ENCODE results near the gene JMJD1C.

Gene JMJD1C

GRCh38 chr10:63414481-63415260 is 51.1 kb downstream of the JMJD1C start:
- Histone ChIP-seq H3K27ac (no peak overlapping the region), H2AFZ (no peak overlapping the region), H3K9me3 (ENCODE audit: control insufficient read depth, low read length) (no peaks in the 10 kb centered on the region), H3K4me1 (peaks cover 6% of the 10 kb centered on the region), H3K79me2 (peaks cover 36% of the 10 kb centered on the region), H3K4me3 (ENCODE audit: low read depth, low read length) (no peak overlapping the region), H3K36me3 (ENCODE audit: control insufficient read depth, insufficient read depth, low read length) (no peaks in the 10 kb centered on the region), H3K4me2 (ENCODE audit: low read length) (no peak overlapping the region), H3K27me3 (ENCODE audit: control insufficient read depth, insufficient read depth, low read length) (no peaks in the 10 kb centered on the region), H3K9ac (no peak overlapping the region)
- TF ChIP-seq CTCF (IDR thresholded peaks at IDR 0.05): no peak

- TF ChIP-seq CTCF (IDR thresholded peaks at IDR 0.05): no peak
- H3K4me2 ChIP-seq (ENCODE audit: low read length): no peak overlapping the region
- no peaks in the 10 kb centered on the region for H3K9me3 ChIP-seq (ENCODE audit: control insufficient read depth, low read length)
- no peak overlapping the region for H2AFZ ChIP-seq
- H3K36me3 ChIP-seq (ENCODE audit: control insufficient read depth, insufficient read depth, low read length): no peaks in the 10 kb centered on the region
- H3K79me2 ChIP-seq: peaks cover 29% of the 10 kb centered on the region
- H3K27me3 ChIP-seq (ENCODE audit: control insufficient read depth, insufficient read depth, low read length): no peaks in the 10 kb centered on the region
- H3K4me3 ChIP-seq (ENCODE audit: low read depth, low read length): no peak overlapping the region
- peaks cover 6% of the 10 kb centered on the region for H3K4me1 ChIP-seq
- no peak overlapping the region for H3K27ac ChIP-seq
- no peak overlapping the region for H3K9ac ChIP-seq
Observed at GRCh38 chr10:63413429-63413828, 52.3 kb downstream of the JMJD1C start.

- H3K4me3 ChIP-seq (ENCODE audit: low read depth, low read length): no peak overlapping the region
- H3K27ac ChIP-seq: no peak overlapping the region
- no peak for TF ChIP-seq CTCF (IDR thresholded peaks at IDR 0.05)
- H3K9ac ChIP-seq: no peak overlapping the region
- H3K27me3 ChIP-seq (ENCODE audit: control insufficient read depth, insufficient read depth, low read length): no peaks in the 10 kb centered on the region
- H3K79me2 ChIP-seq: peaks cover 17% of the 10 kb centered on the region
- H3K9me3 ChIP-seq (ENCODE audit: control insufficient read depth, low read length): no peaks in the 10 kb centered on the region
- no peak overlapping the region for H3K4me2 ChIP-seq (ENCODE audit: low read length)
- no peaks in the 10 kb centered on the region for H3K36me3 ChIP-seq (ENCODE audit: control insufficient read depth, insufficient read depth, low read length)
- peaks cover 6% of the 10 kb centered on the region for H3K4me1 ChIP-seq
- H2AFZ ChIP-seq: no peak overlapping the region
Observed at GRCh38 chr10:63412304-63412703, 53.5 kb downstream of the JMJD1C start.

- no peaks in the 10 kb centered on the region for H3K36me3 ChIP-seq (ENCODE audit: control insufficient read depth, insufficient read depth, low read length)
- H3K27me3 ChIP-seq (ENCODE audit: control insufficient read depth, insufficient read depth, low read length): no peaks in the 10 kb centered on the region
- no peak overlapping the region for H3K4me2 ChIP-seq (ENCODE audit: low read length)
- H3K9me3 ChIP-seq (ENCODE audit: control insufficient read depth, low read length): no peaks in the 10 kb centered on the region
- peaks cover 4% of the 10 kb centered on the region for H3K4me1 ChIP-seq
- H3K27ac ChIP-seq: no peak overlapping the region
- H2AFZ ChIP-seq: no peak overlapping the region
- TF ChIP-seq CTCF (IDR thresholded peaks at IDR 0.05): no peak
- no peak overlapping the region for H3K9ac ChIP-seq
- no peak overlapping the region for H3K4me3 ChIP-seq (ENCODE audit: low read depth, low read length)
- peaks cover 23% of the 10 kb centered on the region for H3K79me2 ChIP-seq
Observed at GRCh38 chr10:63410633-63411032, 55.1 kb downstream of the JMJD1C start.
